Measurements from ENCODE around the gene RTN4R.

The RTN4R gene

GRCh38 chr22:20211997-20212753 is 55.9 kb downstream of the RTN4R start:
- peak; percentile 84 for DNase-seq

- DNase-seq = no peak
Measured at GRCh38 chr22:20211409-20211996, 56.6 kb downstream of the RTN4R start.

GRCh38 chr22:20210473-20211059 is 57.6 kb downstream of the RTN4R start:
- no peak for DNase-seq

- no peak for DNase-seq
Measured at GRCh38 chr22:20209761-20210250, 58.3 kb downstream of the RTN4R start.

GRCh38 chr22:20208713-20209310 is 59.3 kb downstream of the RTN4R start:
- no peak for DNase-seq

- DNase-seq = no peak
Measured at GRCh38 chr22:20207277-20208025, 60.7 kb downstream of the RTN4R start.

GRCh38 chr22:20206709-20207215 is 61.4 kb downstream of the RTN4R start:
- DNase-seq = no peak

GRCh38 chr22:20205964-20206708 is 62.0 kb downstream of the RTN4R start:
- no peak for DNase-seq

- DNase-seq = no peak
Measured at GRCh38 chr22:20205464-20205963, 62.6 kb downstream of the RTN4R start.

GRCh38 chr22:20204806-20205205 is 63.3 kb downstream of the RTN4R start:
- no peak for DNase-seq

- no peak for DNase-seq
Measured at GRCh38 chr22:20204311-20204710, 63.8 kb downstream of the RTN4R start.

GRCh38 chr22:20203552-20204201 is 64.4 kb downstream of the RTN4R start:
- no peak for DNase-seq

- DNase-seq = no peak
Measured at GRCh38 chr22:20203142-20203551, 65.0 kb downstream of the RTN4R start.

GRCh38 chr22:20201837-20202392 is 66.2 kb downstream of the RTN4R start:
- no peak for DNase-seq

- DNase-seq = no peak
Measured at GRCh38 chr22:20199906-20200305, 68.2 kb downstream of the RTN4R start.

- no peak for DNase-seq
Measured at GRCh38 chr22:20199413-20199842, 68.7 kb downstream of the RTN4R start.

GRCh38 chr22:20198557-20199319 is 69.4 kb downstream of the RTN4R start:
- DNase-seq = no peak

- DNase-seq = no peak
Measured at GRCh38 chr22:20197407-20198030, 70.6 kb downstream of the RTN4R start.

GRCh38 chr22:20196094-20196842 is 71.8 kb downstream of the RTN4R start:
- no peak for DNase-seq

All from NCI-H2029 (cell line).